ENCODE data around the gene DHX15. TPM values are rescaled to one million over a fixed set of nuclear protein-coding genes. Genes with fewer than 3 reads are reported as not detected.

DHX15 gene
- total RNA-seq, 1 donor from 2014 or later, result 77.4 TPM

DNA sequence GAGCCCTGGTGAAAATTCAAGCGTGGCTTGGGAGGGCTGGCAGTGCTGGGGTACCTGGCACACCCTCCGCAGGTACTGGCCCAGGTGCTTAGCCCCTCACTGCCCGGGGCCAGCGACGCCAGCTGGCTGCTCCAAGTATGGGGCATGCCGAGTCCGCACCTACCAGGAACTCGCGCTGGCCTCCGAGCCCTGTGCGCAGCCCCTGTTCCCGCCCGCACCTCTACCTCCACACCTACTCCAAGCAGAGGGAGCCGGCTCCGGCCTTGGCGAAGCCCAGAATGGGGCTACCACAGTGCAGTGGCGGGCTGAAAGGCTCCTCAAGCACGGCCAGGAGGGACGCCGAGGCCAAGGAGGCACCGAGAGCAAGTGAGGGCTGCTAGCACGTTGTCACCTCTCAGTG lies 14.9 kb upstream of the DHX15 start:
- TF ChIP-seq, protein P1, sequence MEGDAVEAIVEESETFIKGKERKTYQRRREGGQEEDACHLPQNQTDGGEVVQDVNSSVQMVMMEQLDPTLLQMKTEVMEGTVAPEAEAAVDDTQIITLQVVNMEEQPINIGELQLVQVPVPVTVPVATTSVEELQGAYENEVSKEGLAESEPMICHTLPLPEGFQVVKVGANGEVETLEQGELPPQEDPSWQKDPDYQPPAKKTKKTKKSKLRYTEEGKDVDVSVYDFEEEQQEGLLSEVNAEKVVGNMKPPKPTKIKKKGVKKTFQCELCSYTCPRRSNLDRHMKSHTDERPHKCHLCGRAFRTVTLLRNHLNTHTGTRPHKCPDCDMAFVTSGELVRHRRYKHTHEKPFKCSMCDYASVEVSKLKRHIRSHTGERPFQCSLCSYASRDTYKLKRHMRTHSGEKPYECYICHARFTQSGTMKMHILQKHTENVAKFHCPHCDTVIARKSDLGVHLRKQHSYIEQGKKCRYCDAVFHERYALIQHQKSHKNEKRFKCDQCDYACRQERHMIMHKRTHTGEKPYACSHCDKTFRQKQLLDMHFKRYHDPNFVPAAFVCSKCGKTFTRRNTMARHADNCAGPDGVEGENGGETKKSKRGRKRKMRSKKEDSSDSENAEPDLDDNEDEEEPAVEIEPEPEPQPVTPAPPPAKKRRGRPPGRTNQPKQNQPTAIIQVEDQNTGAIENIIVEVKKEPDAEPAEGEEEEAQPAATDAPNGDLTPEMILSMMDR (IDR thresholded peaks at IDR 0.05), result no peak
- H3K9me3 Mint-ChIP-seq (ENCODE audit: low read depth), result peaks cover 8% of the 10 kb centered on the region
- H3K27ac Mint-ChIP-seq (ENCODE audit: unreplicated experiment), result no peak overlapping the region
- peak; percentile 86 for DNase-seq (ENCODE audit: low spot score)
- H3K36me3 Mint-ChIP-seq (ENCODE audit: low read depth), result no peaks in the 10 kb centered on the region
- no peak overlapping the region for H3K4me3 Mint-ChIP-seq (ENCODE audit: unreplicated experiment)
- H3K27me3 Mint-ChIP-seq (ENCODE audit: low read depth), result no peaks in the 10 kb centered on the region
- peaks cover 27% of the 10 kb centered on the region for H3K4me1 Mint-ChIP-seq (ENCODE audit: low read depth)

GRCh38 chr4:24598025-24598424 lies 13.7 kb upstream of the DHX15 start:
- Mint-ChIP-seq H3K4me1 (ENCODE audit: low read depth) (peaks cover 34% of the 10 kb centered on the region), H3K27ac (ENCODE audit: unreplicated experiment) (peak overlapping the region; percentile 89), H3K27me3 (ENCODE audit: low read depth) (no peaks in the 10 kb centered on the region), H3K9me3 (ENCODE audit: low read depth) (peaks cover 8% of the 10 kb centered on the region), H3K4me3 (ENCODE audit: unreplicated experiment) (no peak overlapping the region), H3K36me3 (ENCODE audit: low read depth) (no peaks in the 10 kb centered on the region)
- no peak for DNase-seq (ENCODE audit: low spot score)
- TF ChIP-seq, protein P1 (IDR thresholded peaks at IDR 0.05), result no peak

GRCh38 chr4:24595659-24596058 lies 11.3 kb upstream of the DHX15 start:
- no peak for DNase-seq (ENCODE audit: low spot score)
- no peak overlapping the region for H3K4me3 Mint-ChIP-seq (ENCODE audit: unreplicated experiment)
- TF ChIP-seq, protein P1 (IDR thresholded peaks at IDR 0.05), result no peak
- no peaks in the 10 kb centered on the region for H3K27me3 Mint-ChIP-seq (ENCODE audit: low read depth)
- H3K36me3 Mint-ChIP-seq (ENCODE audit: low read depth), result no peaks in the 10 kb centered on the region
- H3K4me1 Mint-ChIP-seq (ENCODE audit: low read depth), result peaks cover 34% of the 10 kb centered on the region
- H3K27ac Mint-ChIP-seq (ENCODE audit: unreplicated experiment), result no peak overlapping the region
- H3K9me3 Mint-ChIP-seq (ENCODE audit: low read depth), result peaks cover 10% of the 10 kb centered on the region

DNA sequence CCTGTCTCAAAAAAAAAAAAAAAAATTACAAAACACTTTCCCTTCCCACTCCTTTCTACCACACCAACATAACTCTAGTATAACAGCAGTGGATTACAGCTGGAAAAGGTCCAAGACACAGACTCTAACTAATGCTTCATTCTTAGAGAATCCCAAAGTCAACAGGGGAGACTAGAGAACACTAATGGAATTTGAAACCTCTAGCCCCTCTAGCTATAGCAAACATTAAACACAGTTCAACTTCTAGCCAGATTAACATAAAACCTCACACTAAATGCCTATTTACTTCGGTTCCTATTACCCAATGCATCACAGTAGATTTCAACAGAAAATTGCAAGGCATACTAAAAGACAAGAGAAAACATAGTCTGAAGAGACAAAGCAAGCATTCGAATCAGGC lies 10.5 kb upstream of the DHX15 start:
- DNase-seq (ENCODE audit: low spot score), result no peak
- Mint-ChIP-seq H3K4me3 (ENCODE audit: unreplicated experiment) (peak overlapping the region; percentile 26), H3K36me3 (ENCODE audit: low read depth) (no peaks in the 10 kb centered on the region), H3K27ac (ENCODE audit: unreplicated experiment) (peak overlapping the region; percentile 78), H3K27me3 (ENCODE audit: low read depth) (no peaks in the 10 kb centered on the region), H3K9me3 (ENCODE audit: low read depth) (peaks cover 15% of the 10 kb centered on the region), H3K4me1 (ENCODE audit: low read depth) (peaks cover 34% of the 10 kb centered on the region)
- TF ChIP-seq, protein P1 (IDR thresholded peaks at IDR 0.05), result no peak

DNA sequence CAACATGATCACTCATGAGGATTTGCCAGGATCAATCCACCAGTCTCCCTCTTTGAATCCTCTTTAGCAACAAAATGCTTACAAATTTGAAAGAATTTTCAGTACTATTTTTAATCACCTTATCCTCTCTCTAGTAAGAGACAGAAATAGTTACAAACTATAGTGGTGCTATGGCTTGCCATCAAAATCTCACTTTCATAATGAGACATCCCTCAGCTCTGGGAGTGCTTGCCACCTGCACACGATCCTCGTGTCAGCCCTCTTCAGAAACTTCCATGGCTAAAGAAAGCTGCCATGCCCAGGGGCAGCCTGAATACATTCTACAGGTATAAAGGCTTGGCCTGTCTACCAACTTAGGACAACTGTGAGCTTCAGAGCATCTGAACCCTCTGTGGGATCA lies 5.1 kb upstream of the DHX15 start:
- H3K27ac Mint-ChIP-seq (ENCODE audit: unreplicated experiment), result no peak overlapping the region
- no peak overlapping the region for H3K4me3 Mint-ChIP-seq (ENCODE audit: unreplicated experiment)
- H3K4me1 Mint-ChIP-seq (ENCODE audit: low read depth), result peaks cover 12% of the 10 kb centered on the region
- no peaks in the 10 kb centered on the region for H3K36me3 Mint-ChIP-seq (ENCODE audit: low read depth)
- H3K27me3 Mint-ChIP-seq (ENCODE audit: low read depth), result no peaks in the 10 kb centered on the region
- TF ChIP-seq, protein P1 (IDR thresholded peaks at IDR 0.05), result no peak
- DNase-seq (ENCODE audit: low spot score), result no peak
- H3K9me3 Mint-ChIP-seq (ENCODE audit: low read depth), result peaks cover 8% of the 10 kb centered on the region

Measured in chondrocyte (in vitro differentiated cells).